ENCODE measurements around the gene FUT7. TPM values are rescaled to one million over a fixed set of nuclear protein-coding genes. Genes with fewer than 3 reads are reported as not detected.
A peak's percentile ranks its signal among the peaks of the same experiment; 100 is the strongest.

Gene FUT7
- total RNA-seq, 1 experiment from 2014 or later: not detected

GRCh38 chr9:137045294-137046087 is 13.6 kb upstream of the FUT7 start:
- TF ChIP-seq CTCF (conservative IDR thresholded peaks at IDR 0.05; ENCODE audit: low read depth, low read length) (no peak), EZH2 (IDR thresholded peaks at IDR 0.05; ENCODE audit: borderline replicate concordance, low read depth, low read length, poor library complexity, severe bottlenecking) (no peak)
- intact Hi-C loops (cut with micrococcal nuclease; ENCODE audit: unreplicated experiment): loop anchor here (5.0 kb wide), 2 partner anchors 72 to 192 kb away; no protein-coding TSS in a partner anchor
- DNase-seq (ENCODE audit: low spot score): peak; percentile 51
- no peaks in the 10 kb centered on the region for H3K9me3 ChIP-seq (ENCODE audit: low read depth, low read length, poor library complexity, severe bottlenecking)
- ChIA-PET CTCF (interaction anchor here (1.2 kb wide), 1 partner anchor 10 kb away, joined by 3 read pairs; no protein-coding TSS in a partner anchor), POLR2A (ENCODE audit: low non-redundant PET) (no interaction called here)
- peaks cover 31% of the 10 kb centered on the region for H3K4me1 ChIP-seq (ENCODE audit: insufficient read depth, low read length, poor library complexity, severe bottlenecking)
- peaks cover 7% of the 10 kb centered on the region for H3K36me3 ChIP-seq (ENCODE audit: insufficient read depth, low read length, poor library complexity, severe bottlenecking)
- no peaks in the 10 kb centered on the region for H3K27me3 ChIP-seq (replicated peaks; ENCODE audit: insufficient read depth, low read depth, low read length, poor library complexity)
- no TSS peak for BruUV-seq (replicated peaks)
- H3K27ac ChIP-seq (ENCODE audit: low read depth, low read length, poor library complexity, severe bottlenecking): peak overlapping the region; percentile 25
- H3K4me3 ChIP-seq (ENCODE audit: low read depth, low read length, poor library complexity, severe bottlenecking): peak overlapping the region; percentile 76

- ChIA-PET POLR2A (ENCODE audit: low non-redundant PET) (no interaction called here), CTCF (interaction anchor here (1.2 kb wide), 1 partner anchor 9 kb away, joined by 3 read pairs; no protein-coding TSS in a partner anchor)
- intact Hi-C loops (cut with micrococcal nuclease; ENCODE audit: unreplicated experiment): loop anchor here (5.0 kb wide), 2 partner anchors 73 to 193 kb away; no protein-coding TSS in a partner anchor
- Histone ChIP-seq H3K9me3 (ENCODE audit: low read depth, low read length, poor library complexity, severe bottlenecking) (no peaks in the 10 kb centered on the region), H3K4me1 (ENCODE audit: insufficient read depth, low read length, poor library complexity, severe bottlenecking) (peaks cover 31% of the 10 kb centered on the region), H3K27ac (ENCODE audit: low read depth, low read length, poor library complexity, severe bottlenecking) (no peak overlapping the region), H3K27me3 (replicated peaks; ENCODE audit: insufficient read depth, low read depth, low read length, poor library complexity) (no peaks in the 10 kb centered on the region), H3K4me3 (ENCODE audit: low read depth, low read length, poor library complexity, severe bottlenecking) (peak overlapping the region; percentile 76), H3K36me3 (ENCODE audit: insufficient read depth, low read length, poor library complexity, severe bottlenecking) (peaks cover 12% of the 10 kb centered on the region)
- BruUV-seq (replicated peaks): no TSS peak
- TF ChIP-seq CTCF (conservative IDR thresholded peaks at IDR 0.05; ENCODE audit: low read depth, low read length) (no peak), EZH2 (IDR thresholded peaks at IDR 0.05; ENCODE audit: borderline replicate concordance, low read depth, low read length, poor library complexity, severe bottlenecking) (no peak)
- DNase-seq (ENCODE audit: low spot score): no peak
Measured at GRCh38 chr9:137044502-137045177, 12.8 kb upstream of the FUT7 start.

- Histone ChIP-seq H3K4me1 (ENCODE audit: insufficient read depth, low read length, poor library complexity, severe bottlenecking) (peaks cover 31% of the 10 kb centered on the region), H3K4me3 (ENCODE audit: low read depth, low read length, poor library complexity, severe bottlenecking) (no peak overlapping the region), H3K9me3 (ENCODE audit: low read depth, low read length, poor library complexity, severe bottlenecking) (no peaks in the 10 kb centered on the region), H3K36me3 (ENCODE audit: insufficient read depth, low read length, poor library complexity, severe bottlenecking) (peaks cover 18% of the 10 kb centered on the region), H3K27ac (ENCODE audit: low read depth, low read length, poor library complexity, severe bottlenecking) (no peak overlapping the region), H3K27me3 (replicated peaks; ENCODE audit: insufficient read depth, low read depth, low read length, poor library complexity) (no peaks in the 10 kb centered on the region)
- POLR2A ChIA-PET (ENCODE audit: low non-redundant PET): no interaction called here
- TSS peak; percentile 53 for BruUV-seq (replicated peaks)
- no peak for DNase-seq (ENCODE audit: low spot score)
- intact Hi-C loops (cut with micrococcal nuclease; ENCODE audit: unreplicated experiment): no loop called here
- TF ChIP-seq CTCF (conservative IDR thresholded peaks at IDR 0.05; ENCODE audit: low read depth, low read length) (no peak), EZH2 (IDR thresholded peaks at IDR 0.05; ENCODE audit: borderline replicate concordance, low read depth, low read length, poor library complexity, severe bottlenecking) (no peak)
- CTCF ChIA-PET: interaction anchor here (1.2 kb wide), 1 partner anchor 8 kb away, joined by 3 read pairs; no protein-coding TSS in a partner anchor
Measured at GRCh38 chr9:137044037-137044436, 12.1 kb upstream of the FUT7 start.
